8988T (cell line): ENCODE results near the gene WNT3A.
A peak's percentile ranks its signal among the peaks of the same experiment; 100 is the strongest.
"Not testable (repeated sequence)": the region's sequence is repeated elsewhere in the genome, so short reads cannot be mapped to it uniquely, and the experiment has no call there.

ENCODE experiments used
- DNase-seq: peaks from one replicate; pipeline ENCODE4 v3.0.0; 2011

Gene WNT3A

GRCh38 chr1:228006786-228007048, at the start of gene WNT3A:
TSS of gene WNT3A (plus strand) at chr1:228006998. CDS start at chr1:228007129, 131 bp downstream.
- DNase-seq: no peak

- DNase-seq: no peak
These were observed 48.0 kb upstream of the WNT3A start for GRCh38 chr1:227958617-227959324.

- no peak for DNase-seq
These were observed 47.4 kb upstream of the WNT3A start for GRCh38 chr1:227959325-227959860.

GRCh38 chr1:227961651-227962466, 44.9 kb upstream of the WNT3A start:
- DNase-seq: no peak

GRCh38 chr1:227966733-227967132, 40.1 kb upstream of the WNT3A start:
- DNase-seq: not testable (repeated sequence)

- DNase-seq: not testable (repeated sequence)
These were observed 39.0 kb upstream of the WNT3A start for GRCh38 chr1:227967815-227968214.

- not testable (repeated sequence) for DNase-seq
These were observed 36.5 kb upstream of the WNT3A start for GRCh38 chr1:227970076-227970995.

GRCh38 chr1:227971216-227971615, 35.6 kb upstream of the WNT3A start:
- not testable (repeated sequence) for DNase-seq

- not testable (repeated sequence) for DNase-seq
These were observed 35.0 kb upstream of the WNT3A start for GRCh38 chr1:227971643-227972282.

- DNase-seq: not testable (repeated sequence)
These were observed 34.5 kb upstream of the WNT3A start for GRCh38 chr1:227972283-227972679.

- DNase-seq: not testable (repeated sequence)
These were observed 33.9 kb upstream of the WNT3A start for GRCh38 chr1:227972843-227973374.

- DNase-seq: not testable (repeated sequence)
These were observed 33.0 kb upstream of the WNT3A start for GRCh38 chr1:227973724-227974288.

GRCh38 chr1:227975583-227976283, 31.1 kb upstream of the WNT3A start:
- DNase-seq: not testable (repeated sequence)

GRCh38 chr1:227987181-227987580, 19.6 kb upstream of the WNT3A start:
- DNase-seq: no peak

- DNase-seq: no peak
These were observed 12.0 kb upstream of the WNT3A start for GRCh38 chr1:227994632-227995300.

GRCh38 chr1:227996187-227996950, 10.4 kb upstream of the WNT3A start:
- no peak for DNase-seq

GRCh38 chr1:227998374-227999055, 8.3 kb upstream of the WNT3A start:
- no peak for DNase-seq

GRCh38 chr1:227999056-227999930, 7.5 kb upstream of the WNT3A start:
- peak; percentile 94 for DNase-seq
